NCI-H1436 treated with DMSO at 0.1 percent for 48 hours (cell line): ENCODE results near the gene AP4B1.

Source experiments
- DNase-seq: peaks from one replicate; lab custom pipeline; 2025; lab: John Stamatoyannopoulos, UW

Gene AP4B1

GRCh38 chr1:113930499-113931161 is 26.0 kb upstream of the AP4B1 start:
- DNase-seq = no peak

GRCh38 chr1:113929750-113930498 is 25.3 kb upstream of the AP4B1 start:
- DNase-seq = no peak

- DNase-seq = peak; percentile 31
Measured at GRCh38 chr1:113928941-113929749, 24.5 kb upstream of the AP4B1 start, which contains the start of gene HIPK1. TSS of gene HIPK1 (plus strand) at chr1:113929324.

GRCh38 chr1:113928187-113928930 is 23.8 kb upstream of the AP4B1 start:
- DNase-seq = no peak

GRCh38 chr1:113924473-113924872 is 19.9 kb upstream of the AP4B1 start:
- no peak for DNase-seq

GRCh38 chr1:113922957-113923356 is 18.4 kb upstream of the AP4B1 start:
- DNase-seq = no peak

GRCh38 chr1:113918243-113918642 is 13.6 kb upstream of the AP4B1 start:
- no peak for DNase-seq

GRCh38 chr1:113917400-113918082 is 12.9 kb upstream of the AP4B1 start:
- DNase-seq = no peak

GRCh38 chr1:113916974-113917373 is 12.4 kb upstream of the AP4B1 start:
- no peak for DNase-seq

GRCh38 chr1:113913887-113914664 is 9.5 kb upstream of the AP4B1 start:
- DNase-seq = no peak

- DNase-seq = no peak
Measured at GRCh38 chr1:113913312-113913668, 8.7 kb upstream of the AP4B1 start.

- DNase-seq = no peak
Measured at GRCh38 chr1:113912594-113913311, 8.2 kb upstream of the AP4B1 start.

- no peak for DNase-seq
Measured at GRCh38 chr1:113905435-113905861, 849 bp upstream of the AP4B1 start.

GRCh38 chr1:113904293-113904673 is 316 bp downstream of the AP4B1 start:
- DNase-seq = no peak

GRCh38 chr1:113903501-113904292 is 902 bp downstream of the AP4B1 start:
- no peak for DNase-seq

- no peak for DNase-seq
Measured at GRCh38 chr1:113901191-113901590, 3.4 kb downstream of the AP4B1 start.

GRCh38 chr1:113899111-113899510 is 5.5 kb downstream of the AP4B1 start:
- DNase-seq = no peak

- no peak for DNase-seq
Measured at GRCh38 chr1:113898241-113898814, 6.3 kb downstream of the AP4B1 start.

- no peak for DNase-seq
Measured at GRCh38 chr1:113895961-113896360, 8.6 kb downstream of the AP4B1 start.
